ENCODE measurements around the gene CT47B1.
"Not testable (repeated sequence)": the region's sequence is repeated elsewhere in the genome, so short reads cannot be mapped to it uniquely, and the experiment has no call there.

The CT47B1 gene

DNA sequence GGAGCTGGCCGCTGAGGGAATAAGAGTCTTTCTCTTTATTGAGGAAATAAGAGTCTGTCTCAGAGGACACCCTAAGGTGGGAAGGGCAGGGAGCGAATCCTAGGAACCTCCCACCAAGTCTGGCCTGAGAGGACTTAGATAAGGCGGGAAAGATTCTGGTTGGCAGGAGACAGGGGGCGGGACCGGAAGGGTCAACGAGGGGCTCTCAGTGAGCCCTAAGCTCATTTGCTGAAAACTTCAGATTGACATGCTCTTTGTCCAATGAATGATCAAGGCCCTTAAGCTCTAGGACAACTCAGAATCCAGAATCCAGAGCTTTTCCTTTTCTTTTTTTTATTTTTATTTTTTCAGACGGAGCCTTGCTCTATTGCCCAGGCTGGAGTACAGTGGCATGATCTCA is at the start of gene CT47B1:
Gene CT47B1 (minus strand): TSS at position 101 of the 400 bp plus-strand sequence. CDS start 196 bp downstream, outside the sequence.
- DNase-seq: not testable (repeated sequence)

- no peak for DNase-seq
Observed at GRCh38 chrX:120874678-120875557, 748 bp downstream of the CT47B1 start.

GRCh38 chrX:120857240-120857639 is 18.4 kb downstream of the CT47B1 start:
- DNase-seq: no peak

DNA sequence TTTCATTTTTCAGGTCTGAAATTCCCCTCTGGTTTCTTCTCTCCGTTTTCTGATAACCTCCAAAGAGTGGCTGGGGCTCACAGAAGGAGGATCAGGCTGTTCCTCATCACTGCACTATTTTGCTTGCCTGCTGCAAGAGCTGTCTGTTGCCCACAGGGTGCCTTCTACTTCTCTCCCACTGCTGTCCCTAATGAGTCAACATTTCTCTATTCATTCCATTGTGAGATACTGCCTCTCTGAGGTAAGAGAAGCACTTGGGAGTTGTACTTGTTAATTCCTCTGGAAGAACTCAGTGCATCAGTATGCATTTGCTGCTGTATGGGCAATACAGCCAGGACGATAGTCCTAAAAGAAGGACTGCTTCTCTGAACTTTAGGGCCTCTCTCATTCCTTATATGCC is 34.8 kb downstream of the CT47B1 start:
- DNase-seq: no peak

DNA sequence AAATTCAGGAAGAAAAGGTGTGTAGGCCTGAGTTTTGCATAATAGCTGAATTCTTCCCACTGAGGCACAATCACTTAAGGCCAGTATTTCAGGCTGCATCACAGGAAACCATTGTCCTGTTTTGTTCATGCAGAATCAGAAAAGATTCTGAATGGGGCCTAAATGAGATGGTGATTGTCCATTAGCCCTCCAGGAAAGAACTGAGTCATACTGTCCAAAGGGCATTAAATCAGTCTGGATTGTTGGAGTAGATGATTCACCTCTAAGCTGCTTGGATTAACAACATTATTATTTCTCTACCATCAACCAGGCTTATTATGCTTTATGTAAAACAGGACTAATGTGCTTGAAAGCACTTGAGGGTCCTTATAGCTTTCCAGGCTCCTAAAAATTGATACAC is 36.2 kb downstream of the CT47B1 start:
- no peak for DNase-seq

- not testable (repeated sequence) for DNase-seq
Observed at GRCh38 chrX:120827213-120827612, 48.5 kb downstream of the CT47B1 start.

DNA sequence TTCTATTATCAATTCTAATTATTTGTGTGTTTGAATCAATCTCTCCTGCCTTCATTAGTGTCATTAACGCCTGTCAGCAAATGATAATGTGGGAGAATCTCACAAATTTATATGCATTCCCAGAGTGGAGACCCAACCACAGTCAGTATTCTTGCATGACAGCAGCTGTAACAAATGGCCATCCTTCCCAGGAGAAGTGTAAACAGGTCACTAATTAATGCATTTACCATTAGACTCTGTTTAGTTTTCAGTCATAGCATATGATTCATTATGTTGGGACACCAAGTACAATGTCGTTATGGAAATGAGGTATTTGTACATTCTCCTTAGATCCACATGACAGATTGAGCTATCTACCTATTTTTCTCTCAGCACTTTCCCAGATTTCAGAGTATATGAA is 50.5 kb downstream of the CT47B1 start:
- DNase-seq: no peak

DNA sequence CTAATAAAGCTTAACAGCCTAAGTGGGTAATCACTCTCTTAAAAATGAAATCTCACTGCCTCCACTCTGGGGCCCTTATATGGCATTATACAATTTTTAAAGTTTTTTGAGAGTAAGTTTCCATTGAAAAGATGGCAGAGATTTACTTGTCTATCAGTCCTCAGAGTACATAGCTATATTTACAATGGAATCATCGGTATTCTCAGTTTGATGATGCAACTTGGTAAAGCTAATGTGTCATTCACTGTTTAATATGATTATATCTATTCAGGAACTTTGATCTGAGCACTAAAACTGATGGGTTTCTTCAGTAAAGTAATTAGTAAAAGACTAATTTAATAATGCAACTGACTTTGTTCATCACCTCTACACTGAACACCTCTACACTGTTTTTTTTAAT is 51.6 kb downstream of the CT47B1 start:
- no peak for DNase-seq

DNA sequence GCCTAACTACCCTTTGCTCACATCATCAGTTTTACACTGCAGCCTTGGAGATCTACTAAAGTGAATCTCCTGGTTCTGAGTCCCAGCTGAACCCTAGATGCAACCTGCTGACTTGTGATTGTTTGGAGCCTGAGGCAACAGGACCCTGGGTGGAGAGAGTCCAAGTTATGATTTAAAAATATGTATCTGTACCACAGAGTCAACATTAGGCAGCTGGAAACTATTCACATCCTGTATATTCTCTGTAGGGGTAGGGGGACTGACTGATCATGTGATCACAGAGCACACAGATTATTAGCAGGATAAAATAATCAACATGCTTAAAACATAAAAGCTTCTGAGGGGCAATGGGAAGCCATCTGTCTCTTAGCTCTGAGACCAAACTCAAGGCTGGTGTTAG is 52.1 kb downstream of the CT47B1 start:
- DNase-seq: peak; percentile 1
